Measurements from ENCODE around the gene LHFPL6. TPM values are rescaled to one million over a fixed set of nuclear protein-coding genes. Genes with fewer than 3 reads are reported as not detected.

Gene LHFPL6
- total RNA-seq, 3 donors from 2014 or later (not counting 1 experiment from before 2014, with no cell fraction given): not detected

DNA sequence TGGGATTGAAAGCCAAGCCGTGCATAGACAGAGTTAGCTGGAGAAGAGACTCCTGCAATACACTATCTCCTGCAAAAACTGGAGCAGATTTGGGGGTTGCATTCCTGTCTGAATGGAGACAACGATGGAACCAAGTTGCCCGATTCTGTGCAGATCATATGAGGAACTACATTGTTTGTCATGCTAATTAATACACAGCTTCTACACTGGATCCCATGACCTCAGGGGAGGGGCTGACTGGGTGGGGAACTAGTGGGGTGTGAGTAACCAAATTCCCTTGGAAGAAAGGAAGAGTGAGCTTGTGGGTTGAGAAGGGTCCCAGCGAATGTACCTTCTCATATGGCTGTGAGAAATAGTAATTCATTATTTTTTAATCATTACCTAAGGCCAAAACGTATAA, 214.0 kb downstream of the LHFPL6 start:
- ATAC-seq (no peak), DNase-seq (no peak)
- Mint-ChIP-seq H3K9me3 (peaks cover 0 to 4% of the 10 kb centered on the region in 2 donors), H3K4me1 (no peaks in the 10 kb centered on the region), H3K27me3 (ENCODE audit: low read depth in 2 of 2) (no peaks in the 10 kb centered on the region), H3K27ac (no peak overlapping the region), H3K36me3 (no peaks in the 10 kb centered on the region), H3K4me3 (no peak overlapping the region)
- intact Hi-C loops (cut with micrococcal nuclease): no loop called here
- Histone ChIP-seq H3K4me3 (ENCODE audit: low read length) (no peak overlapping the region), H3K4me1 (ENCODE audit: control insufficient read depth, insufficient read depth, low read length) (no peaks in the 10 kb centered on the region), H3K36me3 (ENCODE audit: control insufficient read depth, insufficient read depth, low read length) (no peaks in the 10 kb centered on the region), H3K27me3 (ENCODE audit: control insufficient read depth, insufficient read depth, low read length) (no peaks in the 10 kb centered on the region), H3K27ac (ENCODE audit: low read length) (no peak overlapping the region), H3K9me3 (ENCODE audit: control insufficient read depth, insufficient read depth, low read length) (no peaks in the 10 kb centered on the region)
- TF ChIP-seq, protein P1, sequence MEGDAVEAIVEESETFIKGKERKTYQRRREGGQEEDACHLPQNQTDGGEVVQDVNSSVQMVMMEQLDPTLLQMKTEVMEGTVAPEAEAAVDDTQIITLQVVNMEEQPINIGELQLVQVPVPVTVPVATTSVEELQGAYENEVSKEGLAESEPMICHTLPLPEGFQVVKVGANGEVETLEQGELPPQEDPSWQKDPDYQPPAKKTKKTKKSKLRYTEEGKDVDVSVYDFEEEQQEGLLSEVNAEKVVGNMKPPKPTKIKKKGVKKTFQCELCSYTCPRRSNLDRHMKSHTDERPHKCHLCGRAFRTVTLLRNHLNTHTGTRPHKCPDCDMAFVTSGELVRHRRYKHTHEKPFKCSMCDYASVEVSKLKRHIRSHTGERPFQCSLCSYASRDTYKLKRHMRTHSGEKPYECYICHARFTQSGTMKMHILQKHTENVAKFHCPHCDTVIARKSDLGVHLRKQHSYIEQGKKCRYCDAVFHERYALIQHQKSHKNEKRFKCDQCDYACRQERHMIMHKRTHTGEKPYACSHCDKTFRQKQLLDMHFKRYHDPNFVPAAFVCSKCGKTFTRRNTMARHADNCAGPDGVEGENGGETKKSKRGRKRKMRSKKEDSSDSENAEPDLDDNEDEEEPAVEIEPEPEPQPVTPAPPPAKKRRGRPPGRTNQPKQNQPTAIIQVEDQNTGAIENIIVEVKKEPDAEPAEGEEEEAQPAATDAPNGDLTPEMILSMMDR (IDR thresholded peaks at IDR 0.05): no peak
- WGBS (ENCODE audit: insufficient coverage): 89% methylated on average over 4 of the region's 5 CpGs

DNA sequence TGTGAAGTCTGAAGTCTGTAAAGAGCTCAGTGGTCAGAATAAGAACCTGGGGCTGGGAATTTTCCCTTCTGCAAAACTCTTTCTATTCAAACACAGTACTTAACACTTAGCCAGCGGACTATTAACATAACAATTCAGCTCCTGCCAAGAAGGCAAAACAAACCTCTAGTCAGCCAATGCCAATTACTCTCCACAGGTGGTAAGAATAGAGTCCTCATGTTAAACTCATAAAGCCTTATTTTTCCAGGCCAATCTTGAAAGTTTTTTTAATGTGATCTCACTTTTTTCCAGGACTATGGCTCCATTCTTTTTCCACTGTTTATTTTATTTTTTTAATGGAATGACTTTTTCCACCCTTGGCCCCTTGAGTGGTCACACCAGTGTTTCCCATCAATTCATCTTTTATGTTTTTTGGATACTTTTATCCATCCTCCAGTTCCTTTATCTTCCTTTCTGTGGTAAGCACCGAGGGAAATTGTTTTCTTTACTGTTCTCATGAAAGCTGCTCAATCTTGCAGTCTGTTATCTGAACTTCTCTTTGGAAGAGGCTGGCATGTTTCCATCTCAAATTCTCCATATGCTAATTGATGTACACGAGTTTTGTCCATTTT, 217.3 kb downstream of the LHFPL6 start:
- Mint-ChIP-seq H3K9me3 (peaks cover 2 to 3% of the 10 kb centered on the region in 2 donors), H3K27me3 (ENCODE audit: low read depth in 2 of 2) (no peaks in the 10 kb centered on the region), H3K27ac (no peak overlapping the region), H3K4me1 (no peaks in the 10 kb centered on the region), H3K36me3 (no peaks in the 10 kb centered on the region), H3K4me3 (no peak overlapping the region)
- H3K27ac ChIP-seq (ENCODE audit: low read length): no peak overlapping the region
- 86% methylated on average over 2 of the region's 3 CpGs for WGBS (ENCODE audit: insufficient coverage)
- ATAC-seq (no peak), DNase-seq (no peak)
- no peaks in the 10 kb centered on the region for H3K27me3 ChIP-seq (ENCODE audit: control insufficient read depth, insufficient read depth, low read length)
- H3K4me3 ChIP-seq (ENCODE audit: low read length): no peak overlapping the region
- H3K36me3 ChIP-seq (ENCODE audit: control insufficient read depth, insufficient read depth, low read length): no peaks in the 10 kb centered on the region
- no peaks in the 10 kb centered on the region for H3K9me3 ChIP-seq (ENCODE audit: control insufficient read depth, insufficient read depth, low read length)
- TF ChIP-seq, protein P1 (IDR thresholded peaks at IDR 0.05): no peak
- H3K4me1 ChIP-seq (ENCODE audit: control insufficient read depth, insufficient read depth, low read length): no peaks in the 10 kb centered on the region
- intact Hi-C loops (cut with micrococcal nuclease): no loop called here

DNA sequence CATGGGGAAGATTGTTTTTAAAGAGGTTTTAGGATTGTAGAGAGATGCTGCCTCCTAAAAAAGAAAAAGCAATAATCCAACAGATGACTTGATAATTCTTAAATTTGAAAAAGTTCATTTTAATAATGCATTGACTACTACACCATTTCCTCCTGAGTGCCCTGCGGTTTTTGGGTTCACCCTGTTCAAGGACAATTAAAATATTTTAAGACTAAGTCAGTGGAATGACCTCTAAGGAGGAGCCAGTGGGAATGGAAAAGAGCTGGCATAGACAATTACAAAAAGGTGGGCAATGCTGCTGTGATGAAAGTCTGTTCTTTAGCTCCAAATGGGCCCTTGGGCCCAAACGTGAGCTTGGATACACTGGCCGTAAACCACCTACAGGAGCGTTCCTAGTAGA, 217.8 kb downstream of the LHFPL6 start:
- H3K27me3 ChIP-seq (ENCODE audit: control insufficient read depth, insufficient read depth, low read length): no peaks in the 10 kb centered on the region
- 90% methylated on average over 4 of the region's 4 CpGs for WGBS (ENCODE audit: insufficient coverage)
- DNase-seq (no peak), ATAC-seq (no peak)
- H3K4me1 ChIP-seq (ENCODE audit: control insufficient read depth, insufficient read depth, low read length): no peaks in the 10 kb centered on the region
- no peak overlapping the region for H3K4me3 ChIP-seq (ENCODE audit: low read length)
- no peaks in the 10 kb centered on the region for H3K9me3 ChIP-seq (ENCODE audit: control insufficient read depth, insufficient read depth, low read length)
- no peak overlapping the region for H3K27ac Mint-ChIP-seq
- H3K4me3 Mint-ChIP-seq: no peak overlapping the region
- no peak overlapping the region for H3K27ac ChIP-seq (ENCODE audit: low read length)
- no peaks in the 10 kb centered on the region for H3K27me3 Mint-ChIP-seq (ENCODE audit: low read depth in 2 of 2)
- H3K4me1 Mint-ChIP-seq: no peaks in the 10 kb centered on the region
- no peaks in the 10 kb centered on the region for H3K36me3 ChIP-seq (ENCODE audit: control insufficient read depth, insufficient read depth, low read length)
- no peaks in the 10 kb centered on the region for H3K36me3 Mint-ChIP-seq
- H3K9me3 Mint-ChIP-seq: peaks cover 2 to 3% of the 10 kb centered on the region in 2 donors
- intact Hi-C loops (cut with micrococcal nuclease): no loop called here
- TF ChIP-seq, protein P1 (IDR thresholded peaks at IDR 0.05): no peak

DNA sequence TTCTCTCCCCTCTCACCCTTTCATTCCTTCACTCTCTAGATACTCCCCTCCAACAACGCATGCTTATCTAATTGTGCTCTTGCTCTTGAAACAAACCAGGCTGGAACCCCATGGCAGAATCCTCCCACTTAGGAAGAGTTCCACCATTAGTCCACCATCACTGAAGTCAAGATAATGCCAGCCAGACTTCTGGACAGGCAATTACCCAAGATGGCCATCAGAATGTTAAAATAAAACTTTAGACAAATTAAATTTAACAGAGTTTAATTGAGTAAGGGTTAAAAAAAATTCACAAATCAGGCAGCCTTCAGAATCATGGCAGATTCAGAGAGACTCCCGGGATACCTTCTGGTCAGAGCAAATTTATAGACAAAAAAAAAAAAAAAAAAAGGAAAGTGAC, 221.5 kb downstream of the LHFPL6 start:
- DNase-seq (no peak), ATAC-seq (no peak)
- TF ChIP-seq, protein P1 (IDR thresholded peaks at IDR 0.05): no peak
- Histone ChIP-seq H3K4me1 (ENCODE audit: control insufficient read depth, insufficient read depth, low read length) (no peaks in the 10 kb centered on the region), H3K27me3 (ENCODE audit: control insufficient read depth, insufficient read depth, low read length) (no peaks in the 10 kb centered on the region), H3K9me3 (ENCODE audit: control insufficient read depth, insufficient read depth, low read length) (no peaks in the 10 kb centered on the region), H3K4me3 (ENCODE audit: low read length) (no peak overlapping the region), H3K36me3 (ENCODE audit: control insufficient read depth, insufficient read depth, low read length) (no peaks in the 10 kb centered on the region), H3K27ac (ENCODE audit: low read length) (no peak overlapping the region)
- H3K27me3 Mint-ChIP-seq (ENCODE audit: low read depth in 2 of 2): no peaks in the 10 kb centered on the region
- no peaks in the 10 kb centered on the region for H3K4me1 Mint-ChIP-seq
- no peaks in the 10 kb centered on the region for H3K36me3 Mint-ChIP-seq
- intact Hi-C loops (cut with micrococcal nuclease): no loop called here
- WGBS (ENCODE audit: insufficient coverage): 94% methylated on average over 2 of the region's 2 CpGs
- H3K27ac Mint-ChIP-seq: no peak overlapping the region
- no peak overlapping the region for H3K4me3 Mint-ChIP-seq
- peaks cover 2 to 3% of the 10 kb centered on the region in 2 donors for H3K9me3 Mint-ChIP-seq

Measured in natural killer cell (primary cell).